AG09319 (cell line): Measurements from ENCODE around the gene GADD45B.
A peak's percentile ranks its signal among the peaks of the same experiment; 100 is the strongest.
"Not testable (repeated sequence)": the region's sequence is repeated elsewhere in the genome, so short reads cannot be mapped to it uniquely, and the experiment has no call there.

Experiments
- DNase-seq: peaks from one replicate; pipeline ENCODE4 v3.0.0-alpha.2; 2010; ENCODE audit warnings: low read depth; ENCODE audit errors: extremely low read depth
- TF ChIP-seq, protein P1 (sequence below): IDR thresholded peaks from 2 replicates; pipeline ENCODE4 v1.5.1; 2011; ENCODE audit warnings: low read depth, mild to moderate bottlenecking, inconsistent platforms, low read length, moderate library complexity

Gene GADD45B

DNA sequence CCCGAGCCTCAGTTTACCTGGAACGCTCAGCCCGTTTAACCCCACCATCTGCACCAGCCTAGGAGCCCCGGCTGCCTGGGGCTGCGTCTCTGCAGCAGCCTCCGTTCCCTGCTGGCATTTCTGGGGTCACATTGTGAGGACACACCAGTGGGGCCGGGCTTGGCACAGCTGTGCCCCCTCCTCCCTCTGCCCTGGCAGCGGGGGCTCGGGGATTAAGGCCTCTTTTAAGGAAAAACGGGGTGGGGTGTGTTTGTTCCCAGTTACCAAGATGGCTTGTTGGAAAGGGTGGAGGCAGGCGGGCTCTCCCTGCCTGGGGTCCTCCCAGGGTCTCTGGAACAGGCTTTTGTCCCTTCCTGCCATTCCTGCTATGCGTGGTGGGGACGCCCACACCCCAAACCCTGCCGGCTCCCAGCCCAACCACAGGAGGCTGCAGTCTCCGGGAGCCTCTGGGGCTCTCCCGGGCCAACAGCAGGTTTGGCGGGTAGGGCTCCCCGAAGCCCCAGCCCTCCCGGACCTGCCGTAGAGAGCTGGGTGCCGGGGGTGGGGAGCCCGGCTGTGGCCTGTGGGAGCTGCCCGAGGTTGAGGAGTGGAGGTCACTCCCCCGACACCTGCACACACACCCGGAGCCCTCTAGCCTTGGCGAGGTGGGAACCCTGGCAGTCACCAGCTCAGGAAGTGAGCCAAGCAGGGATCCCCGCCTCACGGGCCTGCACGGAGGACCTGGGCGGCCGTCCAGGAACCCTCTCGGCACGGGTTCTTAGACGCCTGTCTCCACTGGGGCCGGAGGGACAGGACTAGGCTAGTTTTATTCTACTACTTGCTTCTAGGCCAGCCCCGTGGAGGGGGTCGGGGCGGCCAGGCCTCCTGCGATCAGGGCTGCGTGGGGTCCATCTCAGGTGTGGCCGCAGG is 36.9 kb downstream of the GADD45B start:
- no peak for DNase-seq
- TF ChIP-seq, protein P1, sequence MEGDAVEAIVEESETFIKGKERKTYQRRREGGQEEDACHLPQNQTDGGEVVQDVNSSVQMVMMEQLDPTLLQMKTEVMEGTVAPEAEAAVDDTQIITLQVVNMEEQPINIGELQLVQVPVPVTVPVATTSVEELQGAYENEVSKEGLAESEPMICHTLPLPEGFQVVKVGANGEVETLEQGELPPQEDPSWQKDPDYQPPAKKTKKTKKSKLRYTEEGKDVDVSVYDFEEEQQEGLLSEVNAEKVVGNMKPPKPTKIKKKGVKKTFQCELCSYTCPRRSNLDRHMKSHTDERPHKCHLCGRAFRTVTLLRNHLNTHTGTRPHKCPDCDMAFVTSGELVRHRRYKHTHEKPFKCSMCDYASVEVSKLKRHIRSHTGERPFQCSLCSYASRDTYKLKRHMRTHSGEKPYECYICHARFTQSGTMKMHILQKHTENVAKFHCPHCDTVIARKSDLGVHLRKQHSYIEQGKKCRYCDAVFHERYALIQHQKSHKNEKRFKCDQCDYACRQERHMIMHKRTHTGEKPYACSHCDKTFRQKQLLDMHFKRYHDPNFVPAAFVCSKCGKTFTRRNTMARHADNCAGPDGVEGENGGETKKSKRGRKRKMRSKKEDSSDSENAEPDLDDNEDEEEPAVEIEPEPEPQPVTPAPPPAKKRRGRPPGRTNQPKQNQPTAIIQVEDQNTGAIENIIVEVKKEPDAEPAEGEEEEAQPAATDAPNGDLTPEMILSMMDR = no peak

DNA sequence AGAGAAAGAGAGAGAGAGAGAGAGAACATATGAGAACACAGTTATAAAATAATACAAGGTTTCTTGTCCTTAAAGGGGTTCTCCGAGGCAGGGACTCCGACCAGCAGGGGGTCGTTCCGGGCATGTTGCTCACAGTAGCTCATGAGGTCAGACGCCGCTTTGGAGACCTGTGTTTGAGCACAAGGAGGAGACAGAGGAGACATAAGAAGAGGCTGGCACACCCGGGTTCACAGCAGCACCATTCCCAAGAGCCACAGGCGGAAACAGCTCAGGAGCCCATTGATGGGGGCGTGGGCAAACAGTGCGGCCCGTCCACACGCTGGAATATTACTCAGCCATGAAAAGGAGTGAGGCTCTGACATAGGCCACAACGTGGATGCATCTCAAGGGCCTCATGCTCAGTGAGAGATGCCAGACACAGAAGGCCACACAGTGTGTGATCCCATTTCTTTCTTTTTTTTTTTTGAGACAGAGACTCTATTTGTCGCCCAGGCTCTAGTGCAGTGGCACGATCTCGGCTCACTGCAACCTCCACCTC is 39.1 kb downstream of the GADD45B start:
- no peak for DNase-seq
- TF ChIP-seq, protein P1 = no peak

DNA sequence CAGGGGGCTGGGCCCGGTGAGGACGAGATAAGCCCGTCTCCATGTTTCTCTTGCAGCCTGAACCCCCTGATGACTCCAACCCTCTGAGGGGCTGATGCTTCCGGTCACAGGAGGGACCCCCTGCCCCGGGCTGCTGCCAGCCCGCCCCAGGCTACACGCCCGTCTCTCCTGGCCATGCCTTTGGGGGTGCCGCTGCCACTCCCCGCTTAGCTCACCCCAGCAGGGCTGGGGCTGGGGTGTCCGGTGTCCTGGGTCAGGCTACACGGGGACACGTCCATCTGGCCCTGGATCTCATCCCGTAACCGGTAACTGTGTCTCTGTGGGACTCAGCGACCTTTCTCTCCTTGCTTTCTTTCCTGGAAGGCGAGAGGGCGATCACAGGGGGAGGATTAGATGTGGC is 40.8 kb downstream of the GADD45B start:
- TF ChIP-seq, protein P1 = no peak
- DNase-seq = no peak

DNA sequence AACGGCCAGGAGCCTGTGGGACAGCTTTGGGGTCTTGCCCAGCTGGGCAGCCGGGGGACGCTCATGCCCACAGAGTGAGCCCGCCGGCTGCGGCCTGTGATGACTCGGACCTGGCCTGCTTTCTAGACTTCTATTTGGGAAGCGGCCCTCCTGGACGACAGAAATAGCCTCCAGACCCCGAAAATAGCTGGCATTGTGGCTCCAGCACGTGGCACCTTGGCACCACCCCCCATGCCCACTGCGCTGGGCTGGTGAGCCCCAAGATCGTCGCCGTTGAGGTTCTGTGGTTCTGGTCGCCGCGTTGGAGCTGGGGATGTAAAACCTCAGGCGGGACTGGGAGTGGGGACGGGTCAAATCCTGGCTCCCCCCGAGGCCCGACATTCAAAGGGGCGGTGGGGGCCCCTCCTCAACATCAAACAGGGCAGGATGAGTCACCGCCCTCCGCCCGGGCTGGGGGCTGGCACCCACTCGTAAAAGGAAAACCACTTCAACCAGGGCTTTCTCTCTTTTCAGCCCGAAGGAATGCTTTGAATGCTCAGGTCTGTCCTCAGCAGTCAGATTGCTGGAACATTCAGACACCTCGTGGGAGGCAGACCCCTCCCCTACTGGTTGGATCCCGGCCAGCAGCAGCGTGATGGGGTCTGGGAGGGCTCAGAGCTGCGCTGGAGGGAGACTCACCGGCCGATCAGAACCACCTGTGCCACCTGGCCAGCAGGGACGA is 42.1 kb downstream of the GADD45B start:
- no peak for DNase-seq
- TF ChIP-seq, protein P1 = no peak

DNA sequence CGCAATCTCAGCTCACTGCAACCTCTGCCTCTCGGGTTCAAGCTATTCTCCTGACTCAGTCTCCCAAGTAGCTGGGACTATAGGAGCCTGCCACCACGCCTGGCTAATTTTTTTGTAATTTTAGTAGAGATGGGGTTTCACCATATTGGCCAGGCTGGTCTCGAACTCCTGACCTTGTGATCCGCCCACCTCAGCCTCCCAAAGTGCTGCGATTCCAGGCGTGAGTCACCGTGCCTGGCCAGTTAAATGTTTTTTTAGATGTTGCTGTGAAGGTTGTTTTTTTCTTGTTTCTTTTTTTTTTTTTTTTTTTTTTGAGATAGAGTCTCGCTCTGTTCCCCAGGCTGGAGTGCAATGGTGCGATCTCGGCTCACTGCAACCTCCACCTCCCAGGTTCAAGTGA is 42.9 kb downstream of the GADD45B start:
- not testable (repeated sequence) for DNase-seq

DNA sequence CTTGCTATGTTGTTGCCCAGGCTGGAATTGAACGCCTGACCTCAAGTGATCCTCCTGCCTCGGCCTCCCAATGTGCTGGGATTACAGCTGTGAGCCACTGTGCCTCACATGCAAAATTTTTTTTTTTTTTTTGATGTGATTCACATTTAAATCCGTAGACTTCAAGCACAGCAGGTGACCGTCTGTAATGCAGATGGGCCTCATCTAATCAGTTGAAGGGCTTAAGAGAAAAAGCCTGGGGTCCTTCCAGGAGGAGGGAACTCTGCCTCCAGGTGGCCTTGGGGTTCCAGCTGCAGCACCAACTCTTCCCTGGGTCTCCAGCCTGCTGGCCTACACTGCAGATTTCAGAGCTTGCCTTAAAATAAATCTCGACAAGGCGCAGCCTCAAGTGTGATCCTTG is 43.6 kb downstream of the GADD45B start:
- TF ChIP-seq, protein P1 = no peak
- DNase-seq = no peak

DNA sequence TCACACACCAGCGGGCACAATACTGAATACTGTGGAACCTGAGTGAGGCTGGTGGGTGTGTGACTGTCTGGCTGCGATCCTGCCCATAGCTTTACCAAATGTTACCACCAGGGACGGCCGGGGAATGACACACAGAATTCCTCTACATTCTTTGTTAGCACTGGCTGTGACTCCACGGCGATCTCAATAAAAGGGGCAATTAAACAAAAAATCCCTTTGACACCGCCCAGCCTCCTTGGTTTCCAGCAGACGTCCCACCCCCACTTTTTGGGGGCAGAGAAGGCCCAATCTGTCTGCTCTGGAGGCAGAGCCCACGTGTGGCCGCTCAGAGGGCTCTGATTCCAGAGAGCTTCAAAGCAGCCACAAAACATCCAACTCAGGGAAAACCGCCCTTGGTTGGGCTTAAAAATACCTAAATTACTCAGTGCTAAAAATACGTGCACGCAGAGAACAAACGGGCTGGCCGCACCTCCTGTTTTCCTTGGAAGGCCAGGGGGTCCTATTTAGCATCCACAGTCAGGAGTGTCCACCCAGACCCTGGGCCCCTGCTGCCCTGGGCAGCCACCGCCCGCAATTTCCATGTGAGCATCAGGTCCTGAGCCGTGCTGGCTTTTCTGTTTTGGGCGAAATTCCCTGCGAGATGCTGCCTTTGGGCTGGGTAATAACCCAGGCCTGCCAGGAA is 47.8 kb downstream of the GADD45B start:
- DNase-seq = no peak

More for the DNA sequence above, 47.8 kb downstream of the GADD45B start:
- TF ChIP-seq, protein P1 = peak; percentile 31
